Ureter (tissue), 1 donor: Measurements from ENCODE around the gene TAGLN2. TPM values are rescaled to one million over a fixed set of nuclear protein-coding genes. Genes with fewer than 3 reads are reported as not detected.
"Not testable (repeated sequence)": the region's sequence is repeated elsewhere in the genome, so short reads cannot be mapped to it uniquely, and the experiment has no call there.

Source experiments
- DNase-seq: peaks from one replicate; pipeline ENCODE4 v3.0.0-alpha.2; 2020; ENCODE audit warnings: low spot score
- total RNA-seq: library from RNA; stranded (reverse); gene quantifications from one replicate; pipeline ENCODE4 v1.2.4, GENCODE V29; 2023
- donor health status: DM: yes; HTN: yes; CAD: no.

The TAGLN2 gene
- total RNA-seq, 1 donor from 2014 or later: 322 TPM

GRCh38 chr1:159900755-159901360 lies 24.4 kb downstream of the TAGLN2 start:
- no peak for DNase-seq

GRCh38 chr1:159900086-159900680 lies 25.1 kb downstream of the TAGLN2 start, which contains the start of gene CFAP45:
Gene CFAP45, minus strand, starts transcription at chr1:159900165. Its CDS starts 67 bp downstream, at chr1:159900098.
- peak; percentile 88 for DNase-seq

GRCh38 chr1:159899634-159900033 lies 25.7 kb downstream of the TAGLN2 start:
- not testable (repeated sequence) for DNase-seq

DNA sequence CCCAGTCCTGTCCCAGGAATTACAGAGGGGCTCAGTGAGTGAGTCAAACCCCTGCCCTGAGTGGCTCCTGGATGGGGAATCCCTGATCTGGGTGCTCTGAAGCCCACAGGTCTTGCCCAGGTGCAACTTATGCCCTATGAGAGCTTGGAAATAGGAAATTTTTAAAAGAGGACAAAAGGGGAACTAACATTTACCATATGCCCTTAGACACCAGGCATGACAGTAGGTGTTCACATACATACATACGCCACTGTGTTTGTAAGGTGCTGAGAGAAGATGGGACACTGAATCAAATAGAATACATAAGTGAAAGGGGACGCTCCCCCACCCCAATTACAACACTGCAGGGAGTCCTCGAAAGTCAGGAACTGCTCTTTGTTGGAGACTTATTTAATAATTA lies 26.8 kb downstream of the TAGLN2 start:
- DNase-seq: no peak

- DNase-seq: no peak
Measured at GRCh38 chr1:159897962-159898361, 27.3 kb downstream of the TAGLN2 start.

DNA sequence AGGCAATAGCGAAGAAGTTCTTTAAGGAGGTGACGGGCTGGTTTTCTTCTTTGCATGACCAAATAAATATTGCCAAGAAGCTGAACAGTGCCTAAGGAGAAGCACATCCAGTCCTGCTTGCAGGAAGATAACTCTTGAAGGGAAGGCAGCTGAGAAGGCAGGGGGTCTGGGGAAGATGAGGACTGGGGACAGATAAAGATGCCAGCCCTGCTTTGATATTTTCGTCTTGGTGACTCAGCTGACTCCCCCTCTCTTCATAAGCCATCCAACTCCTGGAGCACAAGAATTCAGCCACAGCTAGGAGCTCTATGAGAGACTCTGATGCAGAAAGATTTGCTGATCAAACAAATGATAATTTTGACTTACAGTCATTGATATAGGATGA lies 28.8 kb downstream of the TAGLN2 start:
- DNase-seq: no peak

DNA sequence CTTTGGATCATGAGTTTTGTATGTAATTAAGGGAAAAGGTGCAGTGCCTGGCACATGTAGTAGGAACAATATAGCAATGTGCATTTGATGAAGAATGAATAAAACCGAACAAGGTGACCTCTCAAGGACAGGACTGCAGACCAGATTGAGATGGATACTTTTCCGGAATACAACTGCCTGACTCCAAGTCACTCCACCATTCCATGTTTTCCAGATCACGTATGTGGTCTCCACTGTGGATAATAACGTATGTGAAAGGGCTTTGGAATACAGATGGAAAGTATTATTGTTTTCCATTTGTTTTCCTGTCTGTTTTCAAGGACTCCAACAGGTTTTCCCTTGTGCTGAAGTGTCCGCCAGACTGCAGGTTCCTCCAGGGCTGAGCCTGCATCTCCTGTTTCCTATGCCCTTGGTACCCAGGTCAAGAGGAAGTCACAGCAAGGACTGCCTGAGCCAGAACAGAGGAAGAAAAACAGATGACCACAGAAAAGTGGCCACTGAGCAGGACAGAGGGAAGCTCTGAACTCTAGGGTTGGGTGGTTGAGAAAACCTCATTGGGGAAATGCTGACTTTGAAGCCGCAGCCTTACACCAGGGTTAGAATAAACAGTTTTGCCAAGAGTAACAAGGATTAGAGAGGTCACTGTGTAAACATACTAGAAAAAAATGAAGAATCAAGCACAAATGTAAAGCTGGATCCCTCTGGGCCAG lies 29.3 kb downstream of the TAGLN2 start:
- DNase-seq: no peak

- DNase-seq: no peak
Measured at GRCh38 chr1:159895286-159895685, 30.0 kb downstream of the TAGLN2 start.

GRCh38 chr1:159892944-159893343 lies 32.4 kb downstream of the TAGLN2 start:
- DNase-seq: no peak

GRCh38 chr1:159891275-159892157 lies 33.8 kb downstream of the TAGLN2 start:
- peak; percentile 86 for DNase-seq

GRCh38 chr1:159890390-159890789 lies 34.9 kb downstream of the TAGLN2 start:
- no peak for DNase-seq

- DNase-seq: no peak
Measured at GRCh38 chr1:159889821-159890252, 35.5 kb downstream of the TAGLN2 start.

- no peak for DNase-seq
Measured at GRCh38 chr1:159889202-159889601, 36.1 kb downstream of the TAGLN2 start.

GRCh38 chr1:159884296-159884695 lies 41.0 kb downstream of the TAGLN2 start:
- DNase-seq: no peak

DNA sequence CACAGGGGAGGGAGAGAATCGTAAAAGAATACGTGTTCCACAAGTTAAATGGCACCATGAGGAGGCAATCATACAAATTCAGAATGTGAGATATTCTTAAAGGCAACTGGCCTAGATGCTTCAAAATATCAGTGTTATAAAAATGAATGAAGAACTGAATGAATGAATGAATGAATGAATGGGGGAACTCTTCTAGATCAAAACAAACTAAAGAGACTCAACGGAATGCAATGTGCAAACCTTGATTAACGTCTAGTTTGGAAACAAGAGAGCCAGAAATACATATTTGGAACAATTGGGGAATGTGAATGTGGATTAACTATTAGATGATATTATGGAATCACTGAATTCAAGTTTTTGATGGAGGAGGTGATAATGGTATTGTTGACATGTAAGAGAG lies 42.2 kb downstream of the TAGLN2 start:
- DNase-seq: no peak

DNA sequence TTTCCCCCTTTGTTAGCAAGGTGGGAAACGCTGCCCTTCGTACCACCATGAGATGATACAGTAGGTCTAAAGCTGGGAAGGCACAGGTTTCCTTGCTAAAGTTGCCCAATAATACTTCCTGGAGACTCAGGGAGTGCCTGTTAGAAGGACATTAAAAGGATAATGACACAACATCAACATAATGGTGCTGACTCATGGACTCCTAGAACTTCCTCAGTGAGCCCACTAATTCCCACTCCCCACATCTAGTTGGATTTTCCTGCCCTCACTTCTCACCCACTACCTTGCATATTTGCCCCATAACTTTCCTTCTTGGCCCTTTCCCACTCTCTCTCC lies 42.8 kb downstream of the TAGLN2 start:
- no peak for DNase-seq

DNA sequence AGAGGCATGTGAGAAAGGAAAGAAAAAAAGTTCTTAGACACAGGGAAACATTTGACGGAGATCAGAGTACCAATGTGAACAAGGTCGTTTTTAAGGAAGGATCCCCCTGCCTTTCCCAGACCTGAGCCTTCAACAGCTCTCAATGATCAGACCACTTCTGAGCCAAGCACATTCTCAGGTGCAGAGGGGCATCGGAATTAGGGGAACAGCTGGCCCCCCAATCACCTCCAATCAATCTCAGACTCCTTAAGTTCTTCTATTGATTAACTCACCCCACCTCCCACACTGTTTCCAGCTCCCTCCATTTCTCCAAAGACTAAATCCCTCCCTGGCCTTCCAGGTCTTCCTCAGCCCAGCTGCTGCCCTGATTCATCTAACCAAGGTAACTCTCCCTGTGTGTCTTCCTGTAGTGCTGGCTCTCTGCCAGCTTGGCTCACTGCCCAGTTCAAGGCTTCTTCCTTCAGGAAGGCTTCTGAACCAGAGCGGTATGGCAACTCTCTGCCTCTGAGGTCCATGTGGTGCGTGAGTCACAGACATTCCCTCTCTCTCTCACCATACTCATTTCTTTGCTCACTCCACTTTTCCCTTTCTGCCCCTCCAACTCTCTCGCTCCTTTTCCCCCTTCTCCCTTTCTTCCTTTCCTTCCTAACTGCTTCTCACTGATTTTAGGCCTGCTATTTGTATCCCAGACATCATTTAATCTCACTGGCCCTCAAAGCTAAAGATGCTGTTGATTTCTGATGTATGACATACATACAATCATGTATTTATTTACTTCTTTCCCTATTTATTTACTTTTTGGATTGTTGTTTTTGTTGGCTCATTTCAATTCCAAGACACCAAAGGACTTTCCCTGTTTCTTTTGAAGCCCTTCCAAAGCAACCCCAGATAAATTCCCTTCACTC lies 43.4 kb downstream of the TAGLN2 start:
- peak; percentile 94 for DNase-seq

DNA sequence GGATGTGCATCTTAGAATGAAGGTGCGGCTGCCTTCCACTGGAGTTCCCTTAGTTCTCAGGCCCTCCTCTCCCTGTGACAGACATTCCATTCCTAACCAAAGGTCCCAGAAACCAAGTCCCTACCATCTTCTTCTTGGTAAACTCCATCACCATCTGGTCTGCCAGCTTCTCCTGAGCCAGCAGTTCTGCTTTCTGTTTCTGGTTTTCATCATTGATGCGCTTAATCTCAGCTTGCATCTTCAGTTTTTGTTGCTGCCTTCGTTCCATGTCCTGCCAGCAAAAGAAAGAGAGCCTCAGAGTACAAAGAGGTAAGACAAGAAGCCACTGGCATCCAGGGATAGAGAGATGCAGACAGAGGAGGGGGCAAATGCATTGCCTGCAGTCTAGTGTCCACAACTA lies 44.9 kb downstream of the TAGLN2 start:
- no peak for DNase-seq

- no peak for DNase-seq
Measured at GRCh38 chr1:159879977-159880376, 45.3 kb downstream of the TAGLN2 start.

DNA sequence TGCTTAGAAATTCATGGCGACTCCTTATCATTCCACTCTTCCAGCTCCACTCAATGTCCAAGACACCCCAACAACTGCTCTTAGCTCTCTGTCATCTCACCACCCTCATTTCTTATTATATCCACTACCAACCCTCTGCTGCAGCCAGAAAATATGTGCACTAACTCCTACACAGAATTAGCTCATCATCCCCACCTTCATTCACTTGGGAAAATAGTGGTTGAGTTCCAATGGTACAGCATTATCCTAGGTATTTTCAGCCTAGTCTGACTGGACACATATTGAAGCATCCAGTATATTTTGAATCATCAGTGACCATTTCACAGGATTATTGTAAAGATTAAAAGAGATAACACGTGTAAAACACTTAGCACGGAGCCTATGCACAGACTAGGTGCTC lies 46.2 kb downstream of the TAGLN2 start:
- no peak for DNase-seq
